Progenitor cell of endocrine pancreas (in vitro differentiated cells): Measurements from ENCODE around the gene FAM83G. TPM values are rescaled to one million over a fixed set of nuclear protein-coding genes. Genes with fewer than 3 reads are reported as not detected.
"Not testable (repeated sequence)": the region's sequence is repeated elsewhere in the genome, so short reads cannot be mapped to it uniquely, and the experiment has no call there.

ENCODE experiments used
- DNase-seq: peaks from one replicate; pipeline ENCODE4 v3.0.0; 2021; ENCODE audit warnings: low spot score; ENCODE audit not compliant: unreplicated experiment
- H3K27ac Mint-ChIP-seq: 2 replicates; pipeline ENCODE4 v1.8.0; 2021; ENCODE audit warnings: mild to moderate bottlenecking, moderate library complexity, mixed read lengths
- H3K27me3 Mint-ChIP-seq: 2 replicates; pipeline ENCODE4 v1.8.0; 2021; ENCODE audit warnings: mixed read lengths
- H3K36me3 Mint-ChIP-seq: 2 replicates; pipeline ENCODE4 v1.8.0; 2022; ENCODE audit warnings: mixed read lengths; ENCODE audit not compliant: insufficient read depth
- H3K4me1 Mint-ChIP-seq: 2 replicates; pipeline ENCODE4 v1.8.0; 2021; ENCODE audit warnings: low read depth, mixed read lengths
- H3K4me3 Mint-ChIP-seq: 2 replicates; pipeline ENCODE4 v1.8.0; 2021; ENCODE audit warnings: low read depth, mild to moderate bottlenecking, moderate library complexity, mixed read lengths
- H3K9me3 Mint-ChIP-seq: 2 replicates; pipeline ENCODE4 v1.8.0; 2021; ENCODE audit warnings: low read depth, mixed read lengths
- total RNA-seq: library from RNA; stranded (reverse); gene quantifications from 2 replicates; pipeline ENCODE4 v1.2.1, GENCODE V29; 2021
- TF ChIP-seq, protein P1 (sequence below): fragments of 200-600 bp; sonication (generic); IDR thresholded peaks from one replicate; pipeline ENCODE4 v1.5.0; 2021; ENCODE audit warnings: antibody characterized with exemption, mild to moderate bottlenecking; ENCODE audit not compliant: unreplicated experiment

Gene FAM83G
- total RNA-seq, 1 donor from 2014 or later: 16.6 TPM

DNA sequence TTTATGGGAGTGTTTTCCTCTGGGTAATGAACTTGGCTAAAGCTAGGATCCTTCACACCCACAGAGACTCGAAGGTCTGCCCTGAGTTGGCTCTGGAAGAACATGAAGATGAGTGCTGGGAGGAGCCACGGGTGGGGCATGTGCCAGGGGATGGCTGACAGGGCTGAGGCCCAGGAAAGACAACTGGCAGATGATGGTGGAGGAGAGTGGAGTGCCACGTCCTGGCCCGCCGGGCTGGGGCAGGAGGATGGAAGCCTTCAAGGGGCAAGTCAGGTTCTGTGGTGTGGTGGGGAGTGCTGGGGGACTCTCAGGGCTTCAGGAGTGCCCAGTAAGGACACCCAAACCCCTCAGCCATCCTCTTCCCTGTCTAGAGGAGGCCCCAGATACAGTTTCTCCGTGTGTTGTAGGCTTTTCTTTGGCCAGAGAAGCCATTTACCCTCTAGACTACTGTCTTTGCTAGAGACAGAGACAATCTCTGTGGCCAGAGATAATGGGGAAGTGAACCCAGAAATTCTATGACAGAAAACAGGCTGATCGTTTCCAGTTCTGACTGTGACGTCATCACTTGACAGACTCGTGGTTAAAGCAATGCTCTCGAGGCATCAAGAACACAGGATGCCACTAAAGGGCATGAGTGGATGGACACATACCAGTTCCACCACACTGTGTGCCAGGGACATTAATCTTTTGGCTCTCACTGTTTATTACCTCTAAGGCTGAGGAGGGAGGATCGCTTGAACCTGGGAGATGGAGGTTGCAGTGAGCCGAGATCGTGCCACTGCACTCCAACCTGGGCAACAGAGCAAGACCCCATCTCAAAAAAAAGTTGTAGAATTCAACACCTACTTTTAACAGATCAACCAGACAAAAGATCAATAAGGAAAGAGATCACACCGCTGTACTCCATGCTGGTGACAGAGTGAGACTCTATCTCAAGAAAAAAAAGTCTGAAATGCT, 71.2 kb downstream of the FAM83G start:
- no peak overlapping the region for H3K27ac Mint-ChIP-seq
- no peak for DNase-seq

DNA sequence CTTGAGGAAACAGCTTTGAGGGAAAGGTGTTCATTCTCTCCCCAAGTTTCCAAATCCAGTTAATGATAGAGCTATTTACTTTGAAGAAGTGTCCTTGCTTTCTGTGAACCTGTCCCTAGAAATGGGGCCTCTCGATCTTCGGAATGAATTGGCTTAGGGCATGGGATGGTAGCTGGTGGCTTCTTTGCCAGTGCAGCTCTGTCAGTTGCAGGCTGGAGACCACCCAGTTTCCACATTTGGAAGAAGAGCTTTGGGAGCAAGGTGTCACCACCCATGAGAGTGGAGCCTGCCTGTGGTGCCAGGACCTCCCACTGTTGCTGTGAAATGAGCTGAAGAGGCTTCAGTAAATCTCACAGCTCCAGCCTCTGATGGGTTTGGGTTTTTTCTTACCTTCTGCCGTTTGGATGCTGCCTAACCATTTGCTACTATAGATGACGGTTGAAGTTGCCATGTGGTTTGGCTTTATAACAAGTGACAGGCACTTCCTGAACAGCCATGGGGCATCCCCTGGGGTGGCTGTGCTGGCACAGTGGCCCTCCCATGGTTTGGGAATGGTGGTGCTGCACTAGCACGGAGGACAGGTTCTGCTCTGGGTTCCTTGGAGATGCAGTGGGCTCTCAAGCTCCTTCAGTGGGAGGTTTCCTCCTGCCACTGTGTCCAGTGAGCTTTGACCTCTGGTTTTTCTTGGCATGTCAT, 72.1 kb downstream of the FAM83G start:
- peaks cover 15% of the 10 kb centered on the region for H3K36me3 Mint-ChIP-seq
- no peaks in the 10 kb centered on the region for H3K9me3 Mint-ChIP-seq

More for the DNA sequence above, 71.2 kb downstream of the FAM83G start:
- Mint-ChIP-seq H3K36me3 (peaks cover 14% of the 10 kb centered on the region), H3K9me3 (no peaks in the 10 kb centered on the region), H3K4me1 (peaks cover 1% of the 10 kb centered on the region), H3K4me3 (no peak overlapping the region), H3K27me3 (peaks cover 5% of the 10 kb centered on the region)
- TF ChIP-seq, protein P1, sequence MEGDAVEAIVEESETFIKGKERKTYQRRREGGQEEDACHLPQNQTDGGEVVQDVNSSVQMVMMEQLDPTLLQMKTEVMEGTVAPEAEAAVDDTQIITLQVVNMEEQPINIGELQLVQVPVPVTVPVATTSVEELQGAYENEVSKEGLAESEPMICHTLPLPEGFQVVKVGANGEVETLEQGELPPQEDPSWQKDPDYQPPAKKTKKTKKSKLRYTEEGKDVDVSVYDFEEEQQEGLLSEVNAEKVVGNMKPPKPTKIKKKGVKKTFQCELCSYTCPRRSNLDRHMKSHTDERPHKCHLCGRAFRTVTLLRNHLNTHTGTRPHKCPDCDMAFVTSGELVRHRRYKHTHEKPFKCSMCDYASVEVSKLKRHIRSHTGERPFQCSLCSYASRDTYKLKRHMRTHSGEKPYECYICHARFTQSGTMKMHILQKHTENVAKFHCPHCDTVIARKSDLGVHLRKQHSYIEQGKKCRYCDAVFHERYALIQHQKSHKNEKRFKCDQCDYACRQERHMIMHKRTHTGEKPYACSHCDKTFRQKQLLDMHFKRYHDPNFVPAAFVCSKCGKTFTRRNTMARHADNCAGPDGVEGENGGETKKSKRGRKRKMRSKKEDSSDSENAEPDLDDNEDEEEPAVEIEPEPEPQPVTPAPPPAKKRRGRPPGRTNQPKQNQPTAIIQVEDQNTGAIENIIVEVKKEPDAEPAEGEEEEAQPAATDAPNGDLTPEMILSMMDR: no peak

DNA sequence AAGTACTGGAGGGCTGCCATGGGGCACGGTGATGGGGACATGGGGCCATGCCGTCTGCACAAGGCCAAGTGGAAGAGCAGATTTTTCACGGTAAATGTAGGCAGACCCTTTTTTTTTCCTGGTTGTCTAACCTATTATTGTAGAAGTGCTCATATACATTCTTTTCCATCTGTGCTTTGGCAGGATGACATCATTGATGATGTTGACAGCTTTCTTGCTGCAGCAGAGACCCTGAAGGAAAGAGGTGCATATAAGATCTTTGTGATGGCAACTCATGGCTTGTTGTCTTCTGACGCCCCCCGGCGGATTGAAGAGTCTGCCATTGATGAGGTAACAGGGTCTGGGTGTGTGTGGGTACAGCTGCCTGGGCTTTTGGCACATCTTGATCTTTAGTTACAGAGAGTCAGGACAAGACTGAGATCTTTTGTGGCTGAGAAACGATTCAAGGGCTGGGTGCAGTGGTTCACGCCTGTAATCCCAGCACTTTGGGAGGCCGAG, 75.9 kb downstream of the FAM83G start:
- Mint-ChIP-seq H3K36me3 (peaks cover 19% of the 10 kb centered on the region), H3K27ac (no peak overlapping the region), H3K27me3 (no peaks in the 10 kb centered on the region), H3K4me3 (no peak overlapping the region), H3K9me3 (no peaks in the 10 kb centered on the region), H3K4me1 (no peaks in the 10 kb centered on the region)
- DNase-seq: no peak
- TF ChIP-seq, protein P1: no peak

More for the DNA sequence above, 72.1 kb downstream of the FAM83G start:
- Mint-ChIP-seq H3K4me1 (no peaks in the 10 kb centered on the region), H3K27me3 (peaks cover 5% of the 10 kb centered on the region), H3K27ac (no peak overlapping the region), H3K4me3 (no peak overlapping the region)
- no peak for DNase-seq
- TF ChIP-seq, protein P1: no peak

DNA sequence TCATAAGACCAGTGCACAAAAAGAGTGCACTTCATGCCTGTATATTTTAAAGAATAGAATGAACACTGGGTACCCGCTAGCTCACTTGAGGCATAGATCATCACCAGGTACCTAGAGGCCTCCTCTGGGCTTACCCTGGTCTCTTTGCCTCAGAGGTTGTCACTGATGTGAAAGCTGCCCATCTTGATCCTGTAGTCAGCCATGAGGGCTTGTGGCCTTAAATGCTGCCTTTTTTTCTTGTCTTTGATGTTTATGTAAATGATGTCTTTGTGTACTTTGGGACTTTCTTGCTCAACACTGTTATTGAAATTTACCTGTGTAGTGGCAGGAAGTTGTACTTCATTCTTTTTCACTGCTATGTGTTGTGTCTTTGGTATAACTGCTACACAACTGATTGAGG, 79.4 kb downstream of the FAM83G start:
- TF ChIP-seq, protein P1: no peak
- Mint-ChIP-seq H3K4me1 (peaks cover 12% of the 10 kb centered on the region), H3K36me3 (peaks cover 16% of the 10 kb centered on the region), H3K9me3 (no peaks in the 10 kb centered on the region), H3K27ac (no peak overlapping the region), H3K27me3 (no peaks in the 10 kb centered on the region), H3K4me3 (no peak overlapping the region)
- no peak for DNase-seq

DNA sequence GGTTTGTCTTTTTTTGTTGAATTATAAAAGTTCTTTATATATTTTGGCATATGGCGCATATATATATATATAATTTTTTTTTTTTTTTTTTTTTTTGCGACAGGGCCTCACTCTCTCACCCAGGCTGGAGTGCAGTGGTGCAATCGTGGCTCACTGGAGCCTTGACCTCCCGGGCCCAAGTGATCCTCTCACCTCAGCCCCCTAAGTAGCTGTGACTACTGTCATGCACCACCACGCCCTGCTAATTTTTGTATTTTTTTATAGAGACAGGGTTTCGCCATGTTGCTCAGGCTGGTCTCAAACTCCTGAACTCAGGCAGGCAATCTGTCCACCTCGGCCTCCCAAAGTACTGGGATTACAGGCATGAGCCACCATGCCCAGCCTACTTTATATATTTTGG, 82.0 kb downstream of the FAM83G start:
- not testable (repeated sequence) for H3K27ac Mint-ChIP-seq, H3K27me3 Mint-ChIP-seq, H3K4me3 Mint-ChIP-seq, H3K9me3 Mint-ChIP-seq, DNase-seq
- Mint-ChIP-seq H3K36me3 (peaks cover 13% of the 10 kb centered on the region), H3K4me1 (peaks cover 14% of the 10 kb centered on the region)
